Ovary (tissue), 3 donors: ENCODE measurements around the gene MON1B.

Experiments used
- CTCF ChIP-seq, 3 donors: fragments of 450-650 bp in 2 of 3; fragments of 200-600 bp in 1 of 3; IDR thresholded peaks; one replicate each; pipeline versions ENCODE4 v1.5.1 to v1.8.0; 2016 to 2022; ENCODE audit warnings: antibody characterized with exemption in 3 of 3, mild to moderate bottlenecking in 1 of 3
- EP300 ChIP-seq: sonication (generic); formaldehyde crosslinking; IDR thresholded peaks from one replicate; pipeline ENCODE4 v1.6.1; 2017; ENCODE audit warnings: antibody characterized with exemption
- POLR2A ChIP-seq: fragments of 450-650 bp; IDR thresholded peaks from one replicate; pipeline ENCODE4 v1.6.1; 2017; ENCODE audit warnings: antibody characterized with exemption, mild to moderate bottlenecking, moderate library complexity
- donor health status: DM: no; HTN: no; CAD: no.

GRCh38 chr16:77220427-77220826 is 29.4 kb downstream of the MON1B start:
- TF ChIP-seq POLR2A (no peak), CTCF (IDR thresholded peaks at IDR 0.05) (no peak), EP300 (no peak)
